IgD-negative memory B cell (primary cell): Measurements from ENCODE around the gene CA12. TPM values are rescaled to one million over a fixed set of nuclear protein-coding genes. Genes with fewer than 3 reads are reported as not detected.
A peak's percentile ranks its signal among the peaks of the same experiment; 100 is the strongest.

Source experiments
- H3K27ac Mint-ChIP-seq, 3 donors: one replicate each; pipeline ENCODE4 v1.8.0; 2020 to 2022; ENCODE audit warnings: mild to moderate bottlenecking in 3 of 3, mixed read lengths in 3 of 3, moderate library complexity in 1 of 3
- H3K27me3 Mint-ChIP-seq: one replicate; pipeline ENCODE4 v1.8.0; 2021; ENCODE audit warnings: mixed read lengths
- H3K36me3 Mint-ChIP-seq: one replicate; pipeline ENCODE4 v1.8.0; 2020; ENCODE audit warnings: mild to moderate bottlenecking, mixed read lengths
- H3K4me1 Mint-ChIP-seq, 3 donors: one replicate each; pipeline ENCODE4 v1.8.0; 2020 to 2022; ENCODE audit warnings: mixed read lengths in 3 of 3, mild to moderate bottlenecking in 1 of 3
- H3K4me3 Mint-ChIP-seq, 4 donors: one replicate each; pipeline ENCODE4 v1.8.0; 2020 to 2022; ENCODE audit warnings: mild to moderate bottlenecking in 4 of 4, mixed read lengths in 4 of 4, moderate library complexity in 3 of 4
- H3K9me3 Mint-ChIP-seq, 3 donors: one replicate each; pipeline ENCODE4 v1.8.0; 2020 to 2021; ENCODE audit warnings: mixed read lengths in 3 of 3, mild to moderate bottlenecking in 1 of 3
- polyA plus RNA-seq: library from polyadenylated mRNA; unstranded; fragments of 300-500 nt; fragmentation: Illumina TruSeq; gene quantifications from one replicate; pipeline ENCODE4 v1.2.3, GENCODE V29; 2021

Gene CA12
- polyA plus RNA-seq, 1 donor from 2014 or later = not detected

GRCh38 chr15:63363292-63363691 lies 18.4 kb downstream of the CA12 start:
- Mint-ChIP-seq H3K36me3 (peaks cover 4% of the 10 kb centered on the region), H3K27me3 (no peaks in the 10 kb centered on the region), H3K27ac (peak overlapping the region in 1 of 3 donors; percentile 3), H3K4me3 (peak overlapping the region in 1 of 4 donors; percentile 29), H3K4me1 (peaks cover 9 to 12% (median 9%) of the 10 kb centered on the region in 3 donors), H3K9me3 (no peaks in the 10 kb centered on the region)

- no peaks in the 10 kb centered on the region for H3K9me3 Mint-ChIP-seq
- peak overlapping the region in 2 of 4 donors; percentile 29 to 54 for H3K4me3 Mint-ChIP-seq
- H3K27me3 Mint-ChIP-seq = no peaks in the 10 kb centered on the region
- H3K4me1 Mint-ChIP-seq = peaks cover 9 to 12% (median 9%) of the 10 kb centered on the region in 3 donors
- peak overlapping the region in 2 of 3 donors; percentile 3 to 42 for H3K27ac Mint-ChIP-seq
- H3K36me3 Mint-ChIP-seq = peaks cover 4% of the 10 kb centered on the region
Measured at GRCh38 chr15:63362885-63363284, 18.8 kb downstream of the CA12 start.

- H3K4me3 Mint-ChIP-seq = no peak overlapping the region
- peaks cover 9 to 12% (median 9%) of the 10 kb centered on the region in 3 donors for H3K4me1 Mint-ChIP-seq
- no peak overlapping the region for H3K27ac Mint-ChIP-seq
- no peaks in the 10 kb centered on the region for H3K27me3 Mint-ChIP-seq
- H3K9me3 Mint-ChIP-seq = no peaks in the 10 kb centered on the region
- H3K36me3 Mint-ChIP-seq = peaks cover 4% of the 10 kb centered on the region
Measured at GRCh38 chr15:63362196-63362595, 19.4 kb downstream of the CA12 start.

- Mint-ChIP-seq H3K4me1 (peaks cover 9 to 15% (median 12%) of the 10 kb centered on the region in 3 donors), H3K4me3 (no peak overlapping the region), H3K9me3 (no peaks in the 10 kb centered on the region), H3K27ac (no peak overlapping the region), H3K36me3 (peaks cover 4% of the 10 kb centered on the region), H3K27me3 (no peaks in the 10 kb centered on the region)
Measured at GRCh38 chr15:63360170-63360569, 21.5 kb downstream of the CA12 start.

- Mint-ChIP-seq H3K9me3 (no peaks in the 10 kb centered on the region), H3K27ac (peak overlapping the region in 1 of 3 donors; percentile 38), H3K4me3 (no peak overlapping the region), H3K27me3 (peaks cover 3% of the 10 kb centered on the region), H3K36me3 (peaks cover 6% of the 10 kb centered on the region), H3K4me1 (peaks cover 9 to 14% (median 12%) of the 10 kb centered on the region in 3 donors)
Measured at GRCh38 chr15:63358241-63359029, 23.2 kb downstream of the CA12 start.

GRCh38 chr15:63357731-63358130 lies 23.9 kb downstream of the CA12 start:
- Mint-ChIP-seq H3K27ac (no peak overlapping the region), H3K36me3 (peaks cover 6% of the 10 kb centered on the region), H3K27me3 (peaks cover 3% of the 10 kb centered on the region), H3K4me3 (no peak overlapping the region), H3K4me1 (peaks cover 4 to 9% (median 5%) of the 10 kb centered on the region in 3 donors), H3K9me3 (no peaks in the 10 kb centered on the region)

GRCh38 chr15:63357061-63357460 lies 24.6 kb downstream of the CA12 start:
- Mint-ChIP-seq H3K27me3 (peaks cover 3% of the 10 kb centered on the region), H3K4me1 (peaks cover under 1 to 8% (median 3%) of the 10 kb centered on the region in 3 donors), H3K27ac (no peak overlapping the region), H3K9me3 (no peaks in the 10 kb centered on the region), H3K36me3 (peaks cover 6% of the 10 kb centered on the region), H3K4me3 (no peak overlapping the region)

- Mint-ChIP-seq H3K9me3 (no peaks in the 10 kb centered on the region), H3K4me3 (no peak overlapping the region), H3K27me3 (peaks cover 3% of the 10 kb centered on the region), H3K4me1 (peaks cover 0 to 3% (median 3%) of the 10 kb centered on the region in 3 donors), H3K27ac (peak overlapping the region in 1 of 3 donors; percentile 47), H3K36me3 (peaks cover 4% of the 10 kb centered on the region)
Measured at GRCh38 chr15:63354821-63355650, 26.6 kb downstream of the CA12 start.

GRCh38 chr15:63353887-63354286 lies 27.8 kb downstream of the CA12 start:
- Mint-ChIP-seq H3K27me3 (peaks cover 3% of the 10 kb centered on the region), H3K4me3 (no peak overlapping the region), H3K9me3 (no peaks in the 10 kb centered on the region), H3K4me1 (peaks cover 0 to 3% (median 3%) of the 10 kb centered on the region in 3 donors), H3K27ac (no peak overlapping the region), H3K36me3 (peaks cover 3% of the 10 kb centered on the region)

GRCh38 chr15:63353261-63353660 lies 28.4 kb downstream of the CA12 start:
- no peaks in the 10 kb centered on the region for H3K9me3 Mint-ChIP-seq
- no peak overlapping the region for H3K27ac Mint-ChIP-seq
- H3K36me3 Mint-ChIP-seq = peaks cover 3% of the 10 kb centered on the region
- peaks cover 0 to 6% (median 5%) of the 10 kb centered on the region in 3 donors for H3K4me1 Mint-ChIP-seq
- H3K4me3 Mint-ChIP-seq = no peak overlapping the region
- peaks cover 3% of the 10 kb centered on the region for H3K27me3 Mint-ChIP-seq

- Mint-ChIP-seq H3K4me1 (peaks cover 0 to 6% (median 6%) of the 10 kb centered on the region in 3 donors), H3K9me3 (no peaks in the 10 kb centered on the region), H3K4me3 (no peak overlapping the region), H3K27ac (no peak overlapping the region), H3K36me3 (peaks cover 3% of the 10 kb centered on the region), H3K27me3 (peaks cover 4% of the 10 kb centered on the region)
Measured at GRCh38 chr15:63352808-63353207, 28.8 kb downstream of the CA12 start.

GRCh38 chr15:63351170-63351569 lies 30.5 kb downstream of the CA12 start:
- peaks cover 4% of the 10 kb centered on the region for H3K27me3 Mint-ChIP-seq
- peaks cover 3% of the 10 kb centered on the region for H3K36me3 Mint-ChIP-seq
- H3K9me3 Mint-ChIP-seq = no peaks in the 10 kb centered on the region
- H3K4me1 Mint-ChIP-seq = peaks cover 0 to 6% (median 6%) of the 10 kb centered on the region in 3 donors
- H3K4me3 Mint-ChIP-seq = no peak overlapping the region
- no peak overlapping the region for H3K27ac Mint-ChIP-seq

- H3K9me3 Mint-ChIP-seq = no peaks in the 10 kb centered on the region
- H3K36me3 Mint-ChIP-seq = peaks cover 3% of the 10 kb centered on the region
- H3K4me3 Mint-ChIP-seq = no peak overlapping the region
- peaks cover 0 to 4% (median 3%) of the 10 kb centered on the region in 3 donors for H3K4me1 Mint-ChIP-seq
- H3K27me3 Mint-ChIP-seq = peaks cover 4% of the 10 kb centered on the region
- H3K27ac Mint-ChIP-seq = peak overlapping the region in 1 of 3 donors; percentile 28
Measured at GRCh38 chr15:63350178-63350621, 31.4 kb downstream of the CA12 start.

GRCh38 chr15:63349621-63350020 lies 32.0 kb downstream of the CA12 start:
- Mint-ChIP-seq H3K4me1 (peaks cover 0 to 4% (median 3%) of the 10 kb centered on the region in 3 donors), H3K27me3 (peaks cover 4% of the 10 kb centered on the region), H3K27ac (no peak overlapping the region), H3K36me3 (peaks cover 3% of the 10 kb centered on the region), H3K9me3 (no peaks in the 10 kb centered on the region), H3K4me3 (no peak overlapping the region)

- Mint-ChIP-seq H3K9me3 (no peaks in the 10 kb centered on the region), H3K36me3 (peaks cover 2% of the 10 kb centered on the region), H3K4me1 (peaks cover 0 to 4% (median 3%) of the 10 kb centered on the region in 3 donors), H3K27ac (no peak overlapping the region), H3K4me3 (no peak overlapping the region), H3K27me3 (peaks cover 5% of the 10 kb centered on the region)
Measured at GRCh38 chr15:63349156-63349555, 32.5 kb downstream of the CA12 start.
